ENCODE results near the gene RSRC1. TPM values are rescaled to one million over a fixed set of nuclear protein-coding genes. Genes with fewer than 3 reads are reported as not detected.

Gene RSRC1
- total and polyA plus RNA-seq, 2 of the 8 experiments (the other 6 are each of a cell fraction or from before 2014, with no cell fraction given): 2.0 to 27.9 TPM

- DNase-seq (ENCODE audit: low read depth in 1 of 2, low spot score in 2 of 2) (no peak), FAIRE-seq (no peak)
- Histone ChIP-seq H3K27ac (ENCODE audit: low read depth, low read length) (no peak overlapping the region), H3K36me3 (ENCODE audit: control insufficient read depth in 2 of 4, insufficient read depth in 4 of 4, low read length in 3 of 4) (no peaks in the 10 kb centered on the region; a peak in 1 of 8 replicates), H3K23me2 (ENCODE audit: low read depth, low read length) (no peaks in the 10 kb centered on the region), H4K91ac (replicated peaks; ENCODE audit: insufficient read length, low read length) (no peak overlapping the region), H3K4me3 (ENCODE audit: extremely low read depth in 1 of 4, insufficient read depth in 2 of 4, low read depth in 3 of 4, low read length in 4 of 4) (no peak overlapping the region), H3K4ac (replicated peaks; ENCODE audit: insufficient read length, low read depth, low read length) (no peak overlapping the region), H4K8ac (ENCODE audit: extremely low read depth, insufficient read depth, low read length) (no peak overlapping the region), H2BK120ac (replicated peaks; ENCODE audit: low read depth, low read length) (no peak overlapping the region), H2BK15ac (ENCODE audit: low read length) (no peak overlapping the region), H3K4me1 (replicated peaks in 1 of 4; ENCODE audit: control insufficient read depth in 3 of 4, insufficient read depth in 4 of 4, low read length in 3 of 4) (no peaks in the 10 kb centered on the region), H3K79me2 (ENCODE audit: control insufficient read depth in 1 of 2, insufficient read depth in 2 of 2, low read length in 2 of 2) (no peaks in the 10 kb centered on the region), H2BK12ac (ENCODE audit: low read depth, low read length) (no peak overlapping the region), H3K56ac (replicated peaks; ENCODE audit: insufficient read length, low read depth, low read length) (no peak overlapping the region), H3K4me2 (ENCODE audit: insufficient read depth in 1 of 2, low read depth in 2 of 2, low read length in 2 of 2) (no peak overlapping the region), H2BK20ac (ENCODE audit: low read length) (no peak overlapping the region), H2AFZ (ENCODE audit: low read length) (no peak overlapping the region), H3K79me1 (ENCODE audit: low read depth, low read length) (no peaks in the 10 kb centered on the region), H2BK5ac (ENCODE audit: low read depth, low read length) (no peak overlapping the region), H3K14ac (ENCODE audit: insufficient read length) (no peak overlapping the region), H3K18ac (ENCODE audit: extremely low read depth, low read length) (no peak overlapping the region), H3K23ac (ENCODE audit: insufficient read length) (no peak overlapping the region), H4K5ac (ENCODE audit: insufficient read length, low read depth, low read length) (no peak overlapping the region), H3K27me3 (replicated peaks in 1 of 4; ENCODE audit: control insufficient read depth in 3 of 4, extremely low read depth in 1 of 4, insufficient read depth in 3 of 4, low read length in 3 of 4) (no peaks in the 10 kb centered on the region), H2AK5ac (ENCODE audit: low read depth, low read length) (no peak overlapping the region), H3K9me3 (ENCODE audit: insufficient read depth in 2 of 2, low read depth in 1 of 2, low read length in 1 of 2) (no peaks in the 10 kb centered on the region), H3K9ac (replicated peaks in 1 of 4; ENCODE audit: extremely low read depth in 1 of 4, low read depth in 3 of 4, low read length in 3 of 4) (no peak overlapping the region), H4K20me1 (replicated peaks in 1 of 2; ENCODE audit: control insufficient read depth in 1 of 2, insufficient read depth in 2 of 2, low read length in 2 of 2) (no peaks in the 10 kb centered on the region)
- CTCF ChIA-PET (ENCODE audit: partially characterized antibody): no interaction called here
- POLR2A ChIA-PET (ENCODE audit: partially characterized antibody): no interaction called here
- WGBS, 2 experiments (ENCODE audit: extremely low coverage in 1 of 2, insufficient coverage in 1 of 2, insufficient read length in 1 of 2, insufficient replicate concordance in 2 of 2, low coverage in 1 of 2, low lambda C conversion rate in 2 of 2, missing lambda C conversion rate in 1 of 2): 92% methylated on average over 2 of the region's 2 CpGs; no CpG with 5 or more reads in 1 of the 2 experiments
- no peak for TF ChIP-seq CHD7 (IDR thresholded peaks at IDR 0.05; ENCODE audit: insufficient replicate concordance, low read length)
These were observed 24.5 kb downstream of the RSRC1 start for GRCh38 chr3:158134363-158134762.

All from H1 (cell line).